ENCODE data around the gene APOD.
"Not testable (repeated sequence)": the region's sequence is repeated elsewhere in the genome, so short reads cannot be mapped to it uniquely, and the experiment has no call there.

Gene APOD

DNA sequence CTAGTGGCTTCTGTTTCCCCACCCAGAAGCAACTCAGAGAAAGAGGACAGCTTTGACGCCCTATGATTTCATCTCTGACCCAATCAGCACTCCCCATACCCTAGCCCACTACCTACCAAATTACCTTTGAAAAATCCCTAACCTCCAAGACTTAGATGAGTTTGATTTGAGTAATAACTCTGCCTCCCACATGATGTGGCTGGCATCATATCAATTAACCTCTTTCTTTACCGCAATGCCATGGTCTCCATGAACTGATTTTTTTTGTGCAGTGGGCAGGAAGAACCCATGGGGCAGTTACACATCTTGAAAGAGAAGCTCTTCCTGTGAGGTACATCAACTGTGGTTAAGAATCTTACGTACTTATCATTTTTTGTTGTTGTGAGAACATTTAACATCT lies 25.5 kb upstream of the APOD start:
- peaks cover 0 to 8% of the 10 kb centered on the region in 2 donors for H3K9me3 Mint-ChIP-seq
- no peak for DNase-seq
- H3K27ac Mint-ChIP-seq: no peak overlapping the region
- H3K4me3 Mint-ChIP-seq: no peak overlapping the region
- peaks cover 2 to 4% of the 10 kb centered on the region in 2 donors for H3K36me3 Mint-ChIP-seq
- peaks cover 21 to 26% of the 10 kb centered on the region in 2 donors for H3K27me3 Mint-ChIP-seq
- ATAC-seq (replicated peaks): no peak
- H3K4me1 Mint-ChIP-seq: peaks cover 0 to 1% of the 10 kb centered on the region in 2 donors

DNA sequence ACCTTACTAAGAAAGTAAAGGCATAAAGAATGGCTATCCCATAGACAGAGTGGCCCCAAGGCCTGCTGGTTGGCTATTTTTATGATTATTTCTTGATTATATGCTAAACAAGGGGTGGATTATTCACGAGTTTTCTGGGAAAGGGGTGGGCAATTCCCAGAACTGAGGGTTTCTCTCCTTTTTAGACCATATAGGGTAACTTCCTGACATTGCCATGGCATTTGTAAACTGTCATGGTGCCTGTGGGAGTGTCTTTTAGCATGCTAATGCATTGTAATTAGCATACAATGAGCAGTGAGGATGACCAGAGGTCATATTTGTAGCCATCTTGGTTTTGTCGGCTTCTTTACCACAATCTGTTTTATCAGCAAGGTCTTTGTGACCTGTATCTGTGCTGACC lies 18.0 kb upstream of the APOD start:
- H3K27ac Mint-ChIP-seq; DNase-seq; ATAC-seq (replicated peaks); H3K27me3 Mint-ChIP-seq; H3K9me3 Mint-ChIP-seq; H3K4me1 Mint-ChIP-seq; H3K4me3 Mint-ChIP-seq; H3K36me3 Mint-ChIP-seq: not testable (repeated sequence)

DNA sequence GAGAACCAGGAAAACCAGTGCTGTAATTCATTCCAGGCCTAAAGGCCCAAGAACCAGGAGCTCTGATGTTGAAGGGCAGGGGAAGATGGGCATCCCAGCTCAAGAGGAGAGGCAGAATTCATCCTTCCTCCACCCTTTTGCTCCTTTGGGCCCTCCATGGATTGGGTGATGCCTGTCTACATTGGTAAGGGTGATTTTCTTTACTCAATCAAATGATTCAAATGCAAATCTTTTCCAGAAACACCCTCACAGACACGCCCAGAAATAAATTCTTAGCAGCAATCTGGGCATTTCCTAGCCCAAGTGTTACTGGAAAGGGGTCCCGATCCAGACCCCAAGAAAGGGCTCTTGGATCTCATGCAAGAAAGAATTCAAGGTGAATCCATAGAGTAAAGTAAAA lies 17.6 kb upstream of the APOD start:
- ATAC-seq (replicated peaks) (no peak), DNase-seq (no peak)
- no peak overlapping the region for H3K27ac Mint-ChIP-seq
- H3K36me3 Mint-ChIP-seq: no peaks in the 10 kb centered on the region
- H3K4me1 Mint-ChIP-seq: peaks cover 5% of the 10 kb centered on the region in 2 donors
- no peak overlapping the region for H3K4me3 Mint-ChIP-seq
- H3K9me3 Mint-ChIP-seq: no peaks in the 10 kb centered on the region
- no peaks in the 10 kb centered on the region for H3K27me3 Mint-ChIP-seq

DNA sequence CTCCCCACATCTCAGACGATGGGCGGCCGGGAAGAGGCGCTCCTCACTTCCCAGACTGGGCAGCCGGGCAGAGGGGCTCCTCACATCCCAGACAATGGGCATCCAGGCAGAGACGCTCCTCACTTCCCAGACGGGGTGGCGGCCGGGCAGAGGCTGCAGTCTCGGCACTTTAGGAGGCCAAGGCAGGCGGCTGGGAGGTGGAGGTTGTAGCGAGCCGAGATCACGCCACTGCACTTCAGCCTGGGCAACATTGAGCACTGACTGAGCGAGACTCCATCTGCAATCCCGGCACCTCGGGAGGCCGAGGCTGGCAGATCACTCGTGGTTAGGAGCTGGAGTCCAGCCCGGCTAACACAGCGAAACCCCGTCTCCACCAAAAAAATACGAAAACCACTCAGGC lies 16.2 kb upstream of the APOD start:
- H3K36me3 Mint-ChIP-seq; DNase-seq; H3K4me1 Mint-ChIP-seq; H3K4me3 Mint-ChIP-seq; H3K9me3 Mint-ChIP-seq; H3K27ac Mint-ChIP-seq; H3K27me3 Mint-ChIP-seq; ATAC-seq (replicated peaks): not testable (repeated sequence)

DNA sequence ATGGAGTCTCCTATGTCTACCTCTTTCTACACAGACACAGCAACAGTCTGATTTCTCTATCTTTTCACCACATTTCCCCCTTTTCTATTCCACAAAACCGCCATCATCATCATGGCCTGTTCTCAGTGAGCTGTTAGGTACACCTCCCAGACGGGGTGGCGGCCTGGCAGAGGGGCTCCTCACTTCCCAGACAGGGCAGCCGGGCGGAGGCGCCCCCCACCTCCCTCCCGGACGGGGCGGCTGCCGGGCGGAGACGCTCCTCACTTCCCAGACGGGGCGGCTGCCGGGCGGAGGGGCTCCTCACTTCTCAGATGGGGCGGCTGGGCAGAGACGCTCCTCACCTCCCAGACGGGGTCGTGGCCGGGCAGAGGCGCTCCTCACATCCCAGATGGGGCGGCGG lies 15.8 kb upstream of the APOD start:
- H3K4me3 Mint-ChIP-seq; DNase-seq; H3K27ac Mint-ChIP-seq; H3K36me3 Mint-ChIP-seq; ATAC-seq (replicated peaks); H3K9me3 Mint-ChIP-seq; H3K4me1 Mint-ChIP-seq; H3K27me3 Mint-ChIP-seq: not testable (repeated sequence)

DNA sequence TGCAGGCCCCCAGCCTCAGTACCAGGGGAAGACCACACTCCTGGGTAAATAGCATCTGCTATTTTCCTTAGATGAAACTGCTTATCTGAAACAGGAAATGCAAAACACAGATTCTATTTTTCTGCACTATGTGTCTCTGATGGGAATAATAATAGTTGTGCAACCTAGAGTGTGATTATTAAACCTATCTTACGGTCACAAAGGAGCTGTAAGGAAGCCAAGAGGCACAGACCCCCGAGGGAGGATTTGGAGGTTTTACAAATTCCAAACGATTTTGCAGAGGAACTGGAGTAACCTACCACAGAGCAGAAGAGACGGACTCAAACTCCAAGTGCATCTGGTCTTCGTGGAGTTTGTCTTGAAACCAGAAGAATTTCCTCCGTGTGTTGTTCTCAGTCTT lies 14.1 kb upstream of the APOD start:
- Mint-ChIP-seq H3K36me3 (no peaks in the 10 kb centered on the region), H3K4me3 (no peak overlapping the region), H3K9me3 (no peaks in the 10 kb centered on the region), H3K4me1 (peaks cover 5% of the 10 kb centered on the region in 2 donors), H3K27me3 (no peaks in the 10 kb centered on the region), H3K27ac (no peak overlapping the region)
- DNase-seq (no peak), ATAC-seq (replicated peaks) (no peak)

DNA sequence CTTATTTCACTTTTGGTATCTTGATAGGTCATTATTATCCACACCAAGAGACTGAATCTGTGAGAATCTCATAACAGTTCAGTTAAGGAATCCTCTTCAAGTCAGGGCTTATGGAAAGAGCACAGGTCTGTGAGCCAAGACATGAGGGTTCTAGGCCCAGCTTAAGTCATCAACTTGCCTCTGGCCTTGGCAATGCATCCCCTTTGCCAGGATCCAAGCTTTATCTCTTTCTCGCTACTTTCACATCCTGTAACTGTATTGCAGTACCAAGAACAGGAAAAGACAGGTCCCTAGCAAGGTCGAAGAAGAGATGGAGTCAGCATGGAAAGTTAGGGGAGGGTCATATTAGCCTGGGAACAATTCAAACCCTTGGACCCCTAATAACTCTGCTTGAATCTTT lies 13.5 kb upstream of the APOD start:
- no peak overlapping the region for H3K4me3 Mint-ChIP-seq
- H3K27me3 Mint-ChIP-seq: no peaks in the 10 kb centered on the region
- ATAC-seq (replicated peaks) (no peak), DNase-seq (no peak)
- H3K9me3 Mint-ChIP-seq: no peaks in the 10 kb centered on the region
- no peak overlapping the region for H3K27ac Mint-ChIP-seq
- H3K36me3 Mint-ChIP-seq: no peaks in the 10 kb centered on the region
- peaks cover 5% of the 10 kb centered on the region in 2 donors for H3K4me1 Mint-ChIP-seq

DNA sequence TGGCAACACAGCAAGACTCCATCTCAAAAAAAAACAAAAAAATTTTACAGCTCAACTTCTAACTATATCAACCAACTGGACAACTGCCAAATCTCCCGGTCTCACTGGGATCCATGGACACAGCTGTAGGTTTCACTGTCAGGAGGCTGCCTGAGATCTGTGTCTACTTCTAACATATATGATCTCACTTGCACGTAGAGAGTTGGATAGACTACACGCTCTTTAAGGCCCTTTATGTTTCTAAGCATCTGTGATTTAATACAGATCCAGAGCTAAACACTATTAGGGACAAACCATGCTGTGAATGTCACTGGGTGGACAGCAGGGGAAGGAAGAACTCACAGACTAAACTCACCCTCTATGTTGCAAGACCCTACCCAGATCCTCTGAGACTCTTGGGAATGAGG lies 13.0 kb upstream of the APOD start:
- ATAC-seq (replicated peaks): no peak
- DNase-seq: no peak
- Mint-ChIP-seq H3K4me3 (no peak overlapping the region), H3K9me3 (no peaks in the 10 kb centered on the region), H3K27ac (no peak overlapping the region), H3K4me1 (peaks cover 5% of the 10 kb centered on the region in 2 donors), H3K27me3 (no peaks in the 10 kb centered on the region), H3K36me3 (no peaks in the 10 kb centered on the region)

DNA sequence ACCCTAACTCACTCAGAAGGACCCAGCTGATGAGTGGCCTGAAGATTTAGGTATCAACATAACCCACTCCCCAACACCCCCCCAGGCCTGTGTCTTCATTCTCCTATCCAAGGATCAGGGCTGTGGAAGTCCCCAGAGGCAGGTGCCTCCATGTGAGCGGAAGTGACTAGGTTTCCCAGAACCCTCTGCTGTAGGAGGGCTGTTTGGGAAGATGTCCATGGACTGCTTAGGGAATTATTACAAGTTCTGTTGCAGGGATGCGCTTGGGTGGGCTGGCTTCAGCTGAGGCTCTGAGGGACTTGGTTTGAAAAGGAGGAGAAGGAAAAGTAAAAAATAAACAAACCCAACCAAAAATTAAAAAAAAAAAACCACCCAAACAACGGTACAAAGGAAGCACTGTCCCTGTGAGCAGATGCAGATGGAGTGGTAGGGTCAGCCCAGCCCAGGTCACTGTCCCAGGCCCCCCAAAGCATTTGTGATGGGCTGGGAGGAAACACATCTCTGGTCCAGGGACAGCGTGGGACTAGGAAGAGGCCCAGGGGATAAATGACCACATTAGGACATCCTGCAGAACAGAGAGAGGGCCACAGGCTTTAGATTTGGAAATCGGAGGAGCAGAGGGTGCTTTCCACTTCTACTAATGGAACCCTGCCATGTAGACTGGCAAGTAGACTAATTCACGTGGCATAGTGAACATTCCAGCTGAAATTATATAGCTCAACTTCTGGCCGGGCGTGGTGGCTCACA lies 12.2 kb upstream of the APOD start:
- DNase-seq: no peak
- Mint-ChIP-seq H3K27me3 (no peaks in the 10 kb centered on the region), H3K4me3 (no peak overlapping the region), H3K27ac (no peak overlapping the region), H3K9me3 (no peaks in the 10 kb centered on the region), H3K4me1 (peaks cover 5% of the 10 kb centered on the region in 2 donors), H3K36me3 (no peaks in the 10 kb centered on the region)
- no peak for ATAC-seq (replicated peaks)

DNA sequence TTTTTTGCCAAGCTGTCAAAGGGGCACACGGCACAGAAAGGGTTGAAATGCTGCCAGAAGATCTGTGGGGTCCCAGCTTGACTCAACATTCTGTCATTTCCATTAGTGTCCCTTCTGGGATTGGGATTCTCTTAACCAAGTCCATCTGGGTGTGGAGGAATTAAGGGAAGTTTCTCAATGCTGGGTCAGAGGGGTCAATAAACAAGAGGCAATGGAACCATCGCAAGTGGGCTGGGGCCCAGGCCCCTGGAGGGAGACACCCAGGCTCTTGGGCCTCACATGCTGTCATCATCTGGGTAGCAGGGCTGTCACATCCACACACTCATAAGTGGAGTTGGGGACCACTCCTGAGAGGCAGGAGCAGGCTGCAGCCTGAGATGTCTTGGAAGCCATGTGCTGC lies 8.1 kb upstream of the APOD start:
- ATAC-seq (replicated peaks): no peak
- Mint-ChIP-seq H3K4me1 (no peaks in the 10 kb centered on the region), H3K27ac (no peak overlapping the region), H3K9me3 (no peaks in the 10 kb centered on the region), H3K36me3 (no peaks in the 10 kb centered on the region), H3K4me3 (no peak overlapping the region), H3K27me3 (no peaks in the 10 kb centered on the region)
- no peak for DNase-seq

DNA sequence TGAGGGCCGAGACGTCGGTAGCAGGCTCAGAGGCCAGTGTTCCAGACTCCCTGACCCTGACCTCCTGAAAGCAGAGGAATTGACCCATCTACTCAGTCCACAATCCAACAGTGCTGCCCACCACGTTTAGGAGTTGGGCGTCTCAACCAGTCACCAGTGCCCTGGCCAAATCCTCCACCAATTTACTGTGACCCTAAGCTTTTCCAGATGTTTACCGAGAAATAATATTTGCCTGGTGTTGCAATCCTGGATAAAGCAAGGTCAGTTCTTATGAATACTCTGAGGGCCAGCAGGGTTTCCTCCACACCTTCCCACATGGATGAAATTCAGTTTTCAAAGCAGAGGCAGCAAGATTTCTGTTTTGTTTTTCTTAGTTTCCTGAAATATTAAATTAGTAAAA lies 7.5 kb upstream of the APOD start:
- Mint-ChIP-seq H3K36me3 (no peaks in the 10 kb centered on the region), H3K4me3 (no peak overlapping the region), H3K9me3 (no peaks in the 10 kb centered on the region), H3K4me1 (no peaks in the 10 kb centered on the region), H3K27ac (no peak overlapping the region), H3K27me3 (no peaks in the 10 kb centered on the region)
- no peak for DNase-seq
- no peak for ATAC-seq (replicated peaks)

DNA sequence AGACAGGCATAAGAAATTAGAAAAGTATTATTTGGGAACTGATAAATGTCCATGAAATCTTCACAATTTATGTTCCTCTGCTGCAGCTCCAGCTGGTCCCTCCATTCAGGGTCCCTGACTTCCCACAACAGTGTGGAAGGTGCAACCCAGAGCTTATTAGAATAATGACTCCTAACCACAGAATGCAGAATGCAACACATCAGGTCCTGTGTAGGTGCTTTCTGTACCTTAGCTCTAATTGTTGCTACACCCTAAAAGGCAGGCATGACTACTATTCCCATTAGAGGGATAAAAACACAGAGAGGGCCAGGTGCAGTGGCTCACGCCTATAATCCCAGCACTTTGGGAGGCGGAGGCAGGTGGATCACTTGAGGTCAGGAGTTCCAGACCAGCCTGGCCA lies 6.6 kb upstream of the APOD start:
- ATAC-seq (replicated peaks); H3K4me3 Mint-ChIP-seq; H3K4me1 Mint-ChIP-seq; DNase-seq; H3K27ac Mint-ChIP-seq; H3K27me3 Mint-ChIP-seq; H3K36me3 Mint-ChIP-seq; H3K9me3 Mint-ChIP-seq: not testable (repeated sequence)

DNA sequence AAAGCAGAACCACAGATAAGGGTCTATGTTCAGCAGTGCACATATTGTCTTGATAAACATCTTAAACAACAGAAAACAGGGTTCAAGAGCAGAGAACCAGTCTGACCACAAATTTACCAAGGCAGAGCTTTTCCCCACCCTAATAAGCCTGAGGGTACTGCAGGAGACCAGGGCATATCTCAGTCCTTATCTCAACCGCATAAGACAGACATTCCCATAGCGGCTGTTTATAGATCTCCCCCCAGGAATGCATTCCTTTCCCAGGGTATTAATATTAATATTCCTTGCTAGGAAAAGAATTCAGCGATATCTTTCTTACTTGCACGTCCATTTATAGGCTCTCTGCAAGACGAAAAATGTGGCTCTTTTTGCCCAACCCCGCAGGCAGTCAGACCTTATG lies 6.1 kb upstream of the APOD start:
- H3K36me3 Mint-ChIP-seq: not testable (repeated sequence)

DNA sequence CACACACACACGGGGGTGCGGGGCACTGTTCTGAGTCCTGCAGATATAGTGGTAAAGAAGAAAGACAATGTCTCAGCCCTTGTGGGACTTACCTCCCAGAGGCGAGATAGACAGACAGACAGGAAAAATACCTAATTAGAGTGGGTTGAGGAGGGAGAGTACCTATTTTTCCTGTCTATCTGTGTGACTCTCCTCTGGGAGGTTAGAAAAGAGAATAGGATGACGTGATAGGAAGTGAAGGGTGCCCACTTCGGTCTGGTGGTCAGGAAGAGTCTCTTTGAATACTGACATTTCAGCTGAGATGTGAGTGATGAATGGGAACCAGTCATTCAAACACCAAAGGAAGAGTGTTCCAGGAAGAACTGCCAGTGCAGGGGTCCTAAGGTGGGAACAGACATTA lies 4.1 kb upstream of the APOD start:
- Mint-ChIP-seq H3K4me1 (peaks cover 0 to 2% of the 10 kb centered on the region in 2 donors), H3K27me3 (no peaks in the 10 kb centered on the region), H3K4me3 (no peak overlapping the region), H3K9me3 (no peaks in the 10 kb centered on the region), H3K36me3 (no peaks in the 10 kb centered on the region), H3K27ac (no peak overlapping the region)
- DNase-seq (no peak), ATAC-seq (replicated peaks) (peak; percentile 63 to 88)

More for the DNA sequence above, 6.1 kb upstream of the APOD start:
- H3K4me1 Mint-ChIP-seq; H3K27ac Mint-ChIP-seq; ATAC-seq (replicated peaks); H3K9me3 Mint-ChIP-seq; H3K4me3 Mint-ChIP-seq; H3K27me3 Mint-ChIP-seq; DNase-seq: not testable (repeated sequence)

DNA sequence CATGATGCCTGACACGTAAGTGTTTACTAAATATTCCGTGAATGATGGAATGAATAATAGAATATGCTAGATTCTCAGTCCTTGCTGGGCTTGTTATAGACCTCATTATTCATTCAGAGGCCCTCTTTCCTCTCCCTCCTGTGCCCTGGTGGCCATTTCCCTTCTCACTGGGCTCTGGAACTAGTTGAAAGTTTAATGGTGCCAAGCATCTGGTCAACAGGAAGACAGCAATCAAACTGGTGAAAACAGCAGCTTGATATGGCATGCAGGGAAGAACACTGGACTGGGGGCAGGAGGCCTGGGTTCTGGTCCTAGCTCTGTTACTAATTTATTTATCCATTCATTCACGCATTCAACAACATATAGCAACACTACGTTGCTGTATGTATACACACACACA lies 3.7 kb upstream of the APOD start:
- no peaks in the 10 kb centered on the region for H3K27me3 Mint-ChIP-seq
- H3K9me3 Mint-ChIP-seq: no peaks in the 10 kb centered on the region
- DNase-seq (no peak), ATAC-seq (replicated peaks) (no peak)
- no peaks in the 10 kb centered on the region for H3K36me3 Mint-ChIP-seq
- no peak overlapping the region for H3K4me3 Mint-ChIP-seq
- no peak overlapping the region for H3K27ac Mint-ChIP-seq
- H3K4me1 Mint-ChIP-seq: peaks cover 0 to 2% of the 10 kb centered on the region in 2 donors

DNA sequence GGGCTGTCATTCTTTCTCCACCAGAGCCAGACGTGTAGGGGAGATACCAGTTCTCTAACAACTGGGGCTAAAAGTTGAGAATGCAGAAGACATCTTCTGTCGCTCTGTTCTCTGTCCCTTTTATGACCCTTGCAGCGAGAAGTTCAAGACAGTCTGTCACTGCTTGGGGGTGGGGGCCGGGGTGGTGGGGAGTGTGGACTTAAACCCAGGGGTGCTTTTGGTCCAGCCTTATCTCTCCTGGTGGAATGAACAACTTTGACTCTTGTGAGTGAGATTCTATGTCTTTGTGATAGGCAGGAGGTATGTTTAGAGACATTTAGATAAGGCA lies 767 bp upstream of the APOD start:
- DNase-seq (no peak), ATAC-seq (replicated peaks) (no peak)
- Mint-ChIP-seq H3K4me1 (peaks cover 0 to 2% of the 10 kb centered on the region in 2 donors), H3K36me3 (no peaks in the 10 kb centered on the region), H3K4me3 (no peak overlapping the region), H3K27me3 (no peaks in the 10 kb centered on the region), H3K9me3 (no peaks in the 10 kb centered on the region), H3K27ac (no peak overlapping the region)

Data from stimulated activated naive B cell treated with anti-CD40 and anti-IgM and Interleukin-4, amounts not matched to agents 10 μg/mL and 1 μg/mL and 100 μg/mL, for 72 hours (primary cell).